HCT116 (cell line): ENCODE data around the gene RAP1GAP2. TPM values are rescaled to one million over a fixed set of nuclear protein-coding genes. Genes with fewer than 3 reads are reported as not detected.

Source experiments
- ATAC-seq: fragments of 200-7000 bp; cut with Tn5 transposase; 2 replicates; pipeline ENCODE4 v1.9.1; 2020; ENCODE audit warnings: mild to moderate bottlenecking, moderate library complexity
- BruUV-seq: library from RNA; stranded (reverse); fragments of 400-500 nt; replicated peaks from 2 replicates; lab custom pipeline; 2021; lab: Mats Ljungman, UMichigan
- CTCF ChIA-PET: fragments of 300-600 bp; sonication (Branson Sonifier 250); formaldehyde crosslinking; loops from one replicate; lab custom pipeline; 2021; ENCODE audit warnings: antibody characterized with exemption; lab: Charles Lee
- POLR2A ChIA-PET: fragments of 300-600, 350-600 bp; sonication (Branson Sonifier 250); formaldehyde crosslinking; loops from one replicate; lab custom pipeline; 2021; ENCODE audit warnings: antibody characterized with exemption; lab: Charles Lee
- RAD21 ChIA-PET, 2 experiments: fragments of 300-600 bp; sonication (Branson Sonifier 250); formaldehyde crosslinking; loops; one replicate each; lab custom pipeline; 2023; ENCODE audit warnings: low total read pairs in 2 of 2; ENCODE audit not compliant: uncharacterized antibody in 2 of 2, unreplicated experiment in 2 of 2, low non-redundant PET in 1 of 2; lab: Charles Lee
- DNase-seq: peaks from one replicate; pipeline ENCODE4 v3.0.0-alpha.2; 2010; ENCODE audit warnings: low read depth, low spot score
- H2AFZ ChIP-seq: fragments of 200-600 bp; shearing (Covaris generic), sonication (generic); 2 replicates; pipeline ENCODE4 v1.6.1; 2017; ENCODE audit warnings: low read depth, mixed run types, mixed read lengths, antibody characterized with exemption, low read length; ENCODE audit not compliant: poor library complexity, severe bottlenecking
- H3K27ac ChIP-seq: 2 replicates; pipeline ENCODE4 v1.5.1; 2012; ENCODE audit warnings: low read depth, low read length
- H3K27me3 ChIP-seq: fragments of 200-600 bp; sonication (generic); 2 replicates; pipeline ENCODE4 v1.6.1; 2016; ENCODE audit warnings: mixed run types, low read length, mixed read lengths; ENCODE audit not compliant: insufficient read depth
- H3K36me3 ChIP-seq, 2 experiments: fragments of 200-500 bp in 1 of 2; fragments of 200-600 bp in 1 of 2; sonication (Bioruptor generic) in 1 of 2; sonication (generic) in 1 of 2; 2 replicates each; pipeline versions ENCODE4 v1.5.1 to v1.6.1; 2014 to 2016; ENCODE audit warnings: low read length in 2 of 2, inconsistent platforms in 1 of 2, mixed read lengths in 1 of 2, mixed run types in 1 of 2; ENCODE audit not compliant: insufficient read depth in 2 of 2, control insufficient read depth in 1 of 2
- H3K4me1 ChIP-seq, 2 experiments: fragments of 200-600 bp in 1 of 2; sonication (generic) in 1 of 2; 2 replicates each; pipeline versions ENCODE4 v1.5.1 to v1.6.1; 2012 to 2017; ENCODE audit warnings: low read length in 2 of 2, inconsistent platforms in 1 of 2, mild to moderate bottlenecking in 1 of 2, mixed read lengths in 1 of 2, mixed run types in 1 of 2, moderate library complexity in 1 of 2; ENCODE audit not compliant: insufficient read depth in 2 of 2, control insufficient read depth in 1 of 2
- H3K4me2 ChIP-seq: fragments of 200-600 bp; sonication (generic); 2 replicates; pipeline ENCODE4 v1.6.1; 2017; ENCODE audit warnings: mixed run types, low read length, mixed read lengths
- H3K4me3 ChIP-seq, 2 experiments: fragments of 200-600 bp in 1 of 2; sonication (generic) in 1 of 2; replicated peaks in 1 of 2; 2 replicates each; pipeline ENCODE4 v1.5.1; 2011 to 2016; ENCODE audit warnings: low read length in 2 of 2, control low read depth in 1 of 2, low read depth in 1 of 2, mild to moderate bottlenecking in 1 of 2, mixed read lengths in 1 of 2, mixed run types in 1 of 2
- H3K79me2 ChIP-seq: fragments of 200-600 bp; sonication (generic); 2 replicates; pipeline ENCODE4 v1.6.1; 2017; ENCODE audit warnings: mild to moderate bottlenecking, mixed run types, low read length, moderate library complexity, mixed read lengths; ENCODE audit not compliant: insufficient read depth
- H3K9ac ChIP-seq: fragments of 200-600 bp; sonication (generic); 2 replicates; pipeline ENCODE4 v1.6.1; 2016; ENCODE audit warnings: low read length, mixed read lengths
- H3K9me2 ChIP-seq: fragments of 200-600 bp; sonication (generic), shearing (Covaris generic); 2 replicates; pipeline ENCODE4 v1.6.1; 2017; ENCODE audit warnings: mixed run types, mild to moderate bottlenecking, moderate library complexity; ENCODE audit not compliant: insufficient read depth
- H3K9me3 ChIP-seq, 2 experiments: fragments of 200-500 bp in 1 of 2; fragments of 200-600 bp in 1 of 2; sonication (Bioruptor generic) in 1 of 2; sonication (generic) in 1 of 2; 2 replicates each; pipeline ENCODE4 v1.6.1; 2014 to 2017; ENCODE audit warnings: low read length in 2 of 2, mixed read lengths in 2 of 2, inconsistent platforms in 1 of 2, low read depth in 1 of 2, mild to moderate bottlenecking in 1 of 2, mixed run types in 1 of 2, moderate library complexity in 1 of 2; ENCODE audit not compliant: control insufficient read depth in 1 of 2, insufficient read depth in 1 of 2
- H4K20me1 ChIP-seq: fragments of 200-600 bp; sonication (generic), shearing (Covaris generic); 2 replicates; pipeline ENCODE4 v1.6.1; 2017; ENCODE audit warnings: mixed run types, mild to moderate bottlenecking, moderate library complexity; ENCODE audit not compliant: insufficient read depth
- ATF3 ChIP-seq: IDR thresholded peaks from 2 replicates; pipeline ENCODE4 v1.6.1; 2012
- CBX3 ChIP-seq: IDR thresholded peaks from 2 replicates; pipeline ENCODE4 v1.6.1; 2012; ENCODE audit warnings: low read depth
- CEBPB ChIP-seq: IDR thresholded peaks from 2 replicates; pipeline ENCODE4 v1.6.1; 2012; ENCODE audit warnings: low read depth
- CTCF ChIP-seq, 3 experiments: fragments of 200-600 bp in 1 of 3; sonication (generic) in 1 of 3; IDR thresholded peaks in 2 of 3; conservative IDR thresholded peaks in 1 of 3; 2 replicates each; pipeline ENCODE4 v1.5.1; 2012 to 2017; ENCODE audit warnings: low read depth in 2 of 3, low read length in 2 of 3, antibody characterized with exemption in 1 of 3, borderline replicate concordance in 1 of 3, control low read depth in 1 of 3, mild to moderate bottlenecking in 1 of 3, mixed read lengths in 1 of 3, mixed run types in 1 of 3, moderate library complexity in 1 of 3; ENCODE audit not compliant: insufficient read depth in 1 of 3
- EGR1 ChIP-seq: IDR thresholded peaks from 2 replicates; pipeline ENCODE4 v1.6.1; 2012; ENCODE audit warnings: low read depth
- ELF1 ChIP-seq: IDR thresholded peaks from 2 replicates; pipeline ENCODE4 v1.6.1; 2012; ENCODE audit warnings: low read depth, borderline replicate concordance
- EZH2phosphoT487 ChIP-seq: fragments of 200-600 bp; IDR thresholded peaks from 2 replicates; pipeline ENCODE4 v1.6.1; 2018; ENCODE audit warnings: antibody characterized with exemption, borderline replicate concordance
- FOSL1 ChIP-seq: IDR thresholded peaks from 2 replicates; pipeline ENCODE4 v1.6.1; 2012; ENCODE audit warnings: low read depth
- JUND ChIP-seq: IDR thresholded peaks from 2 replicates; pipeline ENCODE4 v1.6.1; 2012
- MAX ChIP-seq: IDR thresholded peaks from 2 replicates; pipeline ENCODE4 v1.6.1; 2012
- POLR2AphosphoS5 ChIP-seq: IDR thresholded peaks from 2 replicates; pipeline ENCODE4 v1.6.1; 2011; ENCODE audit warnings: mild to moderate bottlenecking, low read depth, low read length, moderate library complexity
- RAD21 ChIP-seq: IDR thresholded peaks from 2 replicates; pipeline ENCODE4 v1.6.1; 2012; ENCODE audit warnings: low read depth, mild to moderate bottlenecking
- REST ChIP-seq: IDR thresholded peaks from 2 replicates; pipeline ENCODE4 v1.6.1; 2012; ENCODE audit warnings: low read depth
- SIN3A ChIP-seq: IDR thresholded peaks from 2 replicates; pipeline ENCODE4 v1.6.1; 2012; ENCODE audit warnings: low read depth
- SP1 ChIP-seq: IDR thresholded peaks from 2 replicates; pipeline ENCODE4 v1.6.1; 2012; ENCODE audit warnings: low read depth
- SRF ChIP-seq: IDR thresholded peaks from 2 replicates; pipeline ENCODE4 v1.6.1; 2012; ENCODE audit warnings: low read depth
- TCF7L2 ChIP-seq: IDR thresholded peaks from 2 replicates; pipeline ENCODE4 v1.7.0; 2011; ENCODE audit warnings: borderline replicate concordance, inconsistent platforms; ENCODE audit not compliant: insufficient read depth, insufficient read length; ENCODE audit errors: extremely low read depth
- ZFX ChIP-seq: fragments of 450-650 bp; IDR thresholded peaks from 2 replicates; pipeline ENCODE4 v1.6.1; 2017
- ZNF274 ChIP-seq: fragments of 200-500 bp; sonication (Bioruptor generic); IDR thresholded peaks from 2 replicates; pipeline ENCODE4 v1.6.1; 2014; ENCODE audit warnings: mild to moderate bottlenecking, low read depth, low read length, inconsistent platforms
- intact Hi-C: fragments of 100-400 bp; cut with micrococcal nuclease; formaldehyde crosslinking; loops from 2 replicates; pipeline ENCODE4 v1.10.0; 2022
- total RNA-seq: library from RNA; stranded (reverse); gene quantifications from one replicate; pipeline ENCODE4 v1.2.1, GENCODE V29; 2021; ENCODE audit not compliant: unreplicated experiment

Gene RAP1GAP2
- total RNA-seq, 1 experiment from 2014 or later, result 54.6 TPM

GRCh38 chr17:2892305-2892971, 96.2 kb downstream of the RAP1GAP2 start:
- H3K9me2 ChIP-seq, result no peaks in the 10 kb centered on the region
- H3K9ac ChIP-seq, result peak overlapping the region; percentile 41
- peak; percentile 65 for ATAC-seq
- DNase-seq, result peak; percentile 85
- no peaks in the 10 kb centered on the region for H3K79me2 ChIP-seq
- ChIA-PET RAD21 (no interaction called here), CTCF (interaction anchor here (0.7 to 2.0 kb wide), 3 partner anchors 39 to 120 kb away, joined by 3 to 9 read pairs (median 5); no protein-coding TSS in a partner anchor), POLR2A (interaction anchor here (1.8 kb wide), 1 partner anchor 9 kb away, joined by 4 read pairs; no protein-coding TSS in a partner anchor)
- H2AFZ ChIP-seq, result no peak overlapping the region
- no peaks in the 10 kb centered on the region for H3K27me3 ChIP-seq
- H3K4me1 ChIP-seq, result peaks cover 47 to 61% of the 10 kb centered on the region in 2 experiments
- no peaks in the 10 kb centered on the region for H3K36me3 ChIP-seq
- BruUV-seq, result no TSS peak
- peak overlapping the region; percentile 24; the same call in 1 of the 2 replicates for H3K27ac ChIP-seq
- H3K9me3 ChIP-seq, result no peaks in the 10 kb centered on the region
- no peaks in the 10 kb centered on the region for H4K20me1 ChIP-seq
- intact Hi-C loops, result loop anchor here (2.0 to 5.0 kb wide), 2 partner anchors 38 to 85 kb away; no protein-coding TSS in a partner anchor
- H3K4me3 ChIP-seq, result peak overlapping the region in 1 of 2 experiments; percentile 44; a peak in 2 of 4 replicates
- peak overlapping the region; percentile 63 for H3K4me2 ChIP-seq
- TF ChIP-seq MAX, result peak; percentile 84
- no peak for TF ChIP-seq REST
- peak; percentile 45; the same call in 1 of the 2 replicates for TF ChIP-seq POLR2AphosphoS5
- no peak for TF ChIP-seq EGR1
- TF ChIP-seq SRF, result no peak
- no peak for TF ChIP-seq RAD21
- no peak for TF ChIP-seq ELF1
- peak; percentile 86 for TF ChIP-seq FOSL1
- TF ChIP-seq CBX3, result peak; percentile 75
- peak; percentile 89 for TF ChIP-seq JUND
- TF ChIP-seq ATF3, result no peak
- peak; percentile 59 for TF ChIP-seq SP1
- TF ChIP-seq EZH2phosphoT487, result no peak
- TF ChIP-seq ZFX, result no peak
- TF ChIP-seq SIN3A, result peak; percentile 85
- TF ChIP-seq TCF7L2, result peak; percentile 29
- TF ChIP-seq ZNF274, result no peak
- TF ChIP-seq CEBPB, result peak; percentile 86
- TF ChIP-seq CTCF (IDR thresholded peaks at IDR 0.05 in 2 of 3, conservative IDR thresholded peaks at IDR 0.05 in 1 of 3; ENCODE audit: borderline replicate concordance in 1 of 3, insufficient read depth in 1 of 3, low read depth in 2 of 3, low read length in 2 of 3), result no peak
